Psoas muscle (tissue), 8 donors: ENCODE results near the gene STX18. TPM values are rescaled to one million over a fixed set of nuclear protein-coding genes. Genes with fewer than 3 reads are reported as not detected.

Source experiments
- ATAC-seq, 4 donors: fragments of 200-7000 bp; cut with Tn5 transposase; one replicate each; pipeline ENCODE4 v1.9.1; 2020; ENCODE audit warnings: moderate library complexity in 3 of 4, mild to moderate bottlenecking in 2 of 4
- DNase-seq, 2 donors: peaks; one replicate each; pipeline ENCODE4 v3.0.0-alpha.2; 2020
- H3K27ac ChIP-seq: fragments of 200-600 bp; one replicate; pipeline ENCODE4 v1.8.0; 2022
- H3K27me3 ChIP-seq, 3 donors: fragments of 200-600 bp in 1 of 3; one replicate each; pipeline versions ENCODE4 v1.6.1 to v1.8.0; 2013 to 2022; ENCODE audit warnings: low read length in 2 of 3, mild to moderate bottlenecking in 2 of 3, moderate library complexity in 1 of 3; ENCODE audit not compliant: insufficient read depth in 3 of 3
- H3K36me3 ChIP-seq, 2 donors: fragments of 200-600 bp in 1 of 2; one replicate each; pipeline versions ENCODE4 v1.6.1 to v1.8.0; 2013 to 2022; ENCODE audit warnings: low read depth in 1 of 2, mild to moderate bottlenecking in 1 of 2, moderate library complexity in 1 of 2; ENCODE audit not compliant: insufficient read depth in 1 of 2
- H3K4me1 ChIP-seq: fragments of 200-600 bp; one replicate; pipeline ENCODE4 v1.8.0; 2022
- H3K4me3 ChIP-seq: fragments of 200-600 bp; one replicate; pipeline ENCODE4 v1.8.0; 2022; ENCODE audit warnings: mild to moderate bottlenecking
- H3K9me3 ChIP-seq: fragments of 200-600 bp; one replicate; pipeline ENCODE4 v1.8.0; 2022
- WGBS, 3 donors: extraction: QIAGEN DNeasy Blood & Tissue Kit; methylation state at CpG; one replicate each; pipeline versions ENCODE4 v1.1.6 to v1.1.7; 2013; 5-methylcytosine and 5-hydroxymethylcytosine counted together
- intact Hi-C, 2 donors: fragments of 100-400 bp; cut with DNase I; formaldehyde crosslinking; loops; one replicate each; pipeline versions ENCODE4 v1.11.0 to v1.14.2; 2022
- polyA plus RNA-seq, 3 donors: library from polyadenylated mRNA; stranded (reverse); fragments of 200-250 nt; gene quantifications; one replicate each; pipeline ENCODE4 v1.2.3, GENCODE V29; 2013
- total RNA-seq, 4 donors: library from RNA; stranded (reverse); fragmentation: NEBNext Ultra II Directional in 2 of 4; extraction: Animal tissue kit (Norgen Biotek cat#: 25700) in 2 of 4; gene quantifications; one replicate each; pipeline versions ENCODE4 v1.2.1 to v1.2.4, GENCODE V29; 2021 to 2023
- TF ChIP-seq, protein P1 (sequence below): fragments of 200-600 bp; IDR thresholded peaks from one replicate; pipeline ENCODE4 v1.8.0; 2022; ENCODE audit warnings: antibody characterized with exemption
- donor health status: healthy with polysubstance abuse.
- donor health status: DM: no; HTN: no; CAD: no; lungs with moderate emphysema.
- donor health status: Bipolar disorder and iron deficiency.
- donor health status: healthy.
- donor health status: DM: yes; HTN: yes; CAD: no.
- donor health status: DM: no; HTN: no; CAD: no.
- donor health status: DM: no; HTN: no; CAD: no.
- donor health status: DM: yes; HTN: yes; CAD: no.

Gene STX18
- total and polyA plus RNA-seq, 7 donors: 12.1 to 29.7 (median 21.1) TPM

DNA sequence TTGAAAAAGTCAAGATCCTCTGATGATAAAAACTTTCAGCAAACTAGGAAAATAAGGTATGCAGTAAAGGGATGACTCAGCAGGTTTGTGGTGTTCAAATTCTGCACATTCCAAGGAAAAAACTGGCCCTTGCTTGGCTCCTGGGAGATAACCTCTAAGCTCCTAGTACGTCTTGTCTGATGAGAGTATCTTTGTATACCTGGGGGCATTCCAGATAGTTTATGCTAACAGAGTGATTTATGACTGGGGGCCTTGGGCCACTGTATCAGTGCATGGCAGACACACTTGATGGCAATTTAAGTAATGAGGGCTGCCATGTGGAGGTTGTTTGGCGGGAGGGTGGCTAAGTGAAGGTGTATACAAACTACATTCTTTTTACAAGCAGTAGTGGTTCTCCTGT lies 98.0 kb downstream of the STX18 start:
- ATAC-seq: no peak
- 63 to 85% (median 65%) methylated on average over 2 of the region's 2 CpGs for WGBS, 3 donors

DNA sequence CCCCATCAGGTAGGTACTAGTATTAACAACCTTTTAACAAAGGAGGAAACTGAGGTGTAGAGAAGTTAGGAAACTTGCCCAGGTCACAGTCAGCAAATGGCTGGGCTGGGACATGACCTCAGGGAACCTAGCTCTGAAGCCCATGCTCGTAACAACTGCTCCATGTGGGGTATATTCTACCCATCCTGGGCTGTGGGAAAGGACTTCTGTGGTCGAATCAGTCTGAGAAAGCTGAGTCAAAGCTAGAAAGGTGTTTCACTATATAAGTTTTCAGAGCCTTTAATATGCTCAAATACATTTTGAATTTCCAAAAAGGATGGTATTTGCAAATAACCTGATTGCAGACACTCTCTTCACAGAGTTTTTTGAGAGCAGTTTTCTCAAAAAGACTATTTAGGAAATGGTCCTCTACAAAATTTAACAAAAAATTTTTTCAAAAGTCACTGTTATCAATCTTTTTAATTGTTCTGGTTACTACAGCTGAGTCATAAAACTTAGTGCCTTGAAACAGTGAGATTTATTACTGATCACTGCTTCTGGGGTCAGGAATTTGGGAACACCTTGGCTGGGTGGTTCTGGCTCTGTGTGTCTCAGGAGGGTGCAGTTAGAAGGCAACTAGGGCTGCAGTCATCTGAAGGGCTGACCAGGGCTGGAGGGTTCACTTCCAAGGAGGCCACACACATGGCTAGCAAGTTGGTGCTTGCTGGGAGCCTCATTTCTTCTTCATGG lies 101.4 kb downstream of the STX18 start:
- TF ChIP-seq, protein P1, sequence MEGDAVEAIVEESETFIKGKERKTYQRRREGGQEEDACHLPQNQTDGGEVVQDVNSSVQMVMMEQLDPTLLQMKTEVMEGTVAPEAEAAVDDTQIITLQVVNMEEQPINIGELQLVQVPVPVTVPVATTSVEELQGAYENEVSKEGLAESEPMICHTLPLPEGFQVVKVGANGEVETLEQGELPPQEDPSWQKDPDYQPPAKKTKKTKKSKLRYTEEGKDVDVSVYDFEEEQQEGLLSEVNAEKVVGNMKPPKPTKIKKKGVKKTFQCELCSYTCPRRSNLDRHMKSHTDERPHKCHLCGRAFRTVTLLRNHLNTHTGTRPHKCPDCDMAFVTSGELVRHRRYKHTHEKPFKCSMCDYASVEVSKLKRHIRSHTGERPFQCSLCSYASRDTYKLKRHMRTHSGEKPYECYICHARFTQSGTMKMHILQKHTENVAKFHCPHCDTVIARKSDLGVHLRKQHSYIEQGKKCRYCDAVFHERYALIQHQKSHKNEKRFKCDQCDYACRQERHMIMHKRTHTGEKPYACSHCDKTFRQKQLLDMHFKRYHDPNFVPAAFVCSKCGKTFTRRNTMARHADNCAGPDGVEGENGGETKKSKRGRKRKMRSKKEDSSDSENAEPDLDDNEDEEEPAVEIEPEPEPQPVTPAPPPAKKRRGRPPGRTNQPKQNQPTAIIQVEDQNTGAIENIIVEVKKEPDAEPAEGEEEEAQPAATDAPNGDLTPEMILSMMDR: no peak
- Histone ChIP-seq H3K4me1 (peaks cover 3% of the 10 kb centered on the region), H3K9me3 (no peaks in the 10 kb centered on the region), H3K27me3 (no peaks in the 10 kb centered on the region), H3K4me3 (no peak overlapping the region), H3K27ac (no peak overlapping the region), H3K36me3 (peaks cover 4 to 22% of the 10 kb centered on the region in 2 donors)
- DNase-seq (no peak), ATAC-seq (no peak)
- intact Hi-C loops: no loop called here
- 78 to 87% (median 87%) methylated on average over 2 of the region's 2 CpGs for WGBS, 3 donors

More for the DNA sequence above, 98.0 kb downstream of the STX18 start:
- Histone ChIP-seq H3K9me3 (no peaks in the 10 kb centered on the region), H3K4me3 (no peak overlapping the region), H3K36me3 (peaks cover 0 to 3% of the 10 kb centered on the region in 2 donors), H3K4me1 (peaks cover 3% of the 10 kb centered on the region), H3K27me3 (no peaks in the 10 kb centered on the region), H3K27ac (no peak overlapping the region)
- intact Hi-C loops: no loop called here
- DNase-seq: no peak
- TF ChIP-seq, protein P1: no peak

DNA sequence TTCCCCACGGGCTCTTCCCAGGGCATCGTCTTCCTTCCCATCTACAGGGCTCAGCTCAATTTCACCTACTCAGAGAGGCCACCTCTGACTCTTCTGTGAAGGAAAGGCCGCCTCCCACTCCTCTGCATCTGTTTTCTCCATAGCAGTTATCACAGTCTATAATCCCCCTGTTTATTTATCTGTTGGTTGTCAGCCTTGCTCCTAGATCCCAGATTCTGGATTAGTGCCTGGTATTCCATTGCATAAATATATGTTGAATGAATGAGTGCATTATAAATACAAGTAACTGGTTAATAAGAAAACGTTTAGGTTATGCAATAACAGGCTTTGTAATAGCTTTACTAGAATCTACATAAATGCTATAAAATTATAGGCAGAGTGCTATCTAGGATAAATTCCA lies 102.1 kb downstream of the STX18 start:
- H3K9me3 ChIP-seq: no peaks in the 10 kb centered on the region
- DNase-seq: no peak
- H3K4me1 ChIP-seq: peaks cover 3% of the 10 kb centered on the region
- WGBS, 3 donors: 87 to 92% (median 88%) methylated on average over 4 of the region's 4 CpGs
- intact Hi-C loops: no loop called here
- no peak for ATAC-seq
- H3K4me3 ChIP-seq: no peak overlapping the region
- H3K27me3 ChIP-seq: no peaks in the 10 kb centered on the region
- H3K36me3 ChIP-seq: peaks cover 4 to 30% of the 10 kb centered on the region in 2 donors
- TF ChIP-seq, protein P1: no peak
- no peak overlapping the region for H3K27ac ChIP-seq

DNA sequence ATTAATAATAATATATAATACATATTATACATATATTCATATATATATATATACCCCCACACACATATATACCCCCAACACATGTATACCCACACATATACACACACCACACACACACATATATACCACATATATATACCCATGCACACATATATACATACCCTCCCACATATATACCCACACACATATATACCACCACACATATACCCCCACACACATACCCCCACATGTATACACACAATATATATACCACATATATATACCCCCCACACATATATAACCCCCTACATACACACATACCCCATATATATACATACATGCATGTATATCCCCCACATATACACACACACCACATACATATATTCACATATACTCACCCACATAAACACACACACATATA lies 103.0 kb downstream of the STX18 start:
- no peak for ATAC-seq
- intact Hi-C loops: no loop called here
- H3K9me3 ChIP-seq: no peaks in the 10 kb centered on the region

More for the DNA sequence above, 103.0 kb downstream of the STX18 start:
- H3K27ac ChIP-seq: no peak overlapping the region
- H3K36me3 ChIP-seq: peaks cover 4 to 36% of the 10 kb centered on the region in 2 donors
- TF ChIP-seq, protein P1: no peak
- no peak overlapping the region for H3K4me3 ChIP-seq
- DNase-seq: no peak
- no peaks in the 10 kb centered on the region for H3K27me3 ChIP-seq
- H3K4me1 ChIP-seq: peaks cover 1% of the 10 kb centered on the region
